Stimulated activated CD4-positive, alpha-beta T cell treated with anti-CD3 and anti-CD28 coated beads, Interleukin-2, amount 100 ng/mL, for 4 hours (primary cell): ENCODE data around the gene NDRG3.

Experiments
- DNase-seq: peaks from one replicate; pipeline ENCODE4 v3.0.0-alpha.2; 2020; ENCODE audit warnings: low read depth

The NDRG3 gene

GRCh38 chr20:36606158-36607066 is 139.5 kb downstream of the NDRG3 start:
- no peak for DNase-seq

DNA sequence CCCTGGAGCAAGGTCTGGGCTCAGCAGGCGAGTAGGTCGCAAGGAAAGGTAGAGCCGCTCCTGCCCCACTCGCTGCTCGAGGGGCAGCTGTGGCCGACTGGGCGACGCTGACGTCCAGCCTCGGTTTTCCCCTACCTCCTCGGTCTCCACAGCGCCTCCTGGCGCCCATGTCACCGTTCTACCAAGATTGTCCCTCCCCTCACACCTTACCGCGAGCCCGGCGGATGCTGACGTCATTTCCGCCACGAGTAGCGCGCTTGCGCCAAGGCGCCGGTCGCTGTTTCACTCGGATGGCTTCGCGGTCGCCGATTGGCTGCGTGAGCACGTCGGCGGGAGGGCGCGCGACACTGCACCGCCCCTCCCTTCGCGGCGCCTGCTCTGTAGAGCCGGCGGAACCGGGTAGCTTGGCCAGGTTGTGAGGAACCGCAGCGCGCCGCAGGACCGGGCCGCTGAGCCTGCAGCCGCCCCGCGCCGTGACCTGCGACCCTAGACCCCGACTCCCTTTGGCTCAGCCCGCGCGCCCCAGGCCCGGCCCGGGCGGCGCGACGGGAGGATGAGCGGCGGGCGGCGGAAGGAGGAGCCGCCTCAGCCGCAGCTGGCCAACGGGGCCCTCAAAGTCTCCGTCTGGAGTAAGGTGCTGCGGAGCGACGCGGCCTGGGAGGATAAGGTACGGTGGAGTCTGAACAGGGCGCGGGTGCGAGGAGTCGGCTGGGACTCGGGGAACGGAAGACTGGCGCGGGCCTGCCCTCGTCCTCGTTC is 140.3 kb downstream of the NDRG3 start, which contains the start of gene RAB5IF:
TSS of gene RAB5IF (plus strand) at position 381 of the 759 bp plus-strand sequence. CDS start at position 554, 173 bp downstream.
- peak; percentile 98 for DNase-seq

DNA sequence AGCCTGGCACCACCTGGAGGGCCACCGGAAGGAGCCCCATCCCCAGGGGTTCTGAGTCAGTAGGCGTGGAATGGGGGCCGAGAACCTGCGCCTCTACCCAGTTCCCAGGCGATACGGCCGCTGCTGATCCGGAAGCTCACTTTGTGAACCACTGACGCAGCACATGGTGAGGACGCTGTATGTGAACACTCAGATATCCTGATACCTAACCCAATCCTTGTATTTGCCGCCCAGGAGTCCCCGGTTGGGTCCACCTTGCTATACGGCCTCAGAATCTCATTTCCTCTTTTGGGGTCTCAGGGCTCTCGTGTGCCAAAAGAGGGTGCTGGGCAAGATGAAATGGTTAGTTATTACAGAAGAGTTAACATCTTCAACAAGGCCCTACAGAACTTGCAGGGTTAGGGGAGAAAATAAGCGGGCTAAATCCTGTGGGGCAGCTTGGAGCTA is 140.9 kb downstream of the NDRG3 start:
- peak; percentile 31 for DNase-seq
